Heart right ventricle (tissue), 16 donors: ENCODE results near the gene UBL3. TPM values are rescaled to one million over a fixed set of nuclear protein-coding genes. Genes with fewer than 3 reads are reported as not detected.

Experiments
- ATAC-seq, 8 donors: fragments of 200-7000 bp; cut with Tn5 transposase; one replicate each; pipeline ENCODE4 v1.9.1; 2020; ENCODE audit warnings: mild to moderate bottlenecking in 8 of 8, moderate library complexity in 8 of 8, moderate number of reproducible peaks in 1 of 8
- DNase-seq, 2 donors: peaks; one replicate each; pipeline ENCODE4 v3.0.0-alpha.2; 2020
- H3K27ac ChIP-seq, 10 donors: fragments of 200-600 bp; sonication (generic) in 2 of 10; one replicate each; pipeline versions ENCODE4 v1.5.0 to v1.8.0; 2020 to 2022; ENCODE audit warnings: mild to moderate bottlenecking in 3 of 10
- H3K27me3 ChIP-seq, 7 donors: fragments of 200-600 bp; one replicate each; pipeline ENCODE4 v1.8.0; 2021 to 2022; ENCODE audit warnings: mild to moderate bottlenecking in 2 of 7
- H3K36me3 ChIP-seq, 9 donors: fragments of 200-600 bp; sonication (generic) in 1 of 9; one replicate each; pipeline versions ENCODE4 v1.5.0 to v1.8.0; 2020 to 2022; ENCODE audit warnings: mild to moderate bottlenecking in 2 of 9
- H3K4me1 ChIP-seq, 9 donors: fragments of 200-600 bp; sonication (generic) in 1 of 9; one replicate each; pipeline versions ENCODE4 v1.5.0 to v1.8.0; 2020 to 2022; ENCODE audit warnings: mild to moderate bottlenecking in 4 of 9
- H3K4me3 ChIP-seq, 10 donors: fragments of 200-600 bp; sonication (generic) in 2 of 10; one replicate each; pipeline versions ENCODE4 v1.5.0 to v1.8.0; 2020 to 2022; ENCODE audit warnings: mild to moderate bottlenecking in 7 of 10, moderate library complexity in 2 of 10
- H3K9me3 ChIP-seq, 11 donors: fragments of 200-600 bp in 10 of 11; sonication (generic) in 2 of 11; one replicate each; pipeline versions ENCODE4 v1.5.0 to v1.8.0; 2013 to 2022; ENCODE audit warnings: mild to moderate bottlenecking in 2 of 11, control low read depth in 1 of 11, moderate library complexity in 1 of 11
- WGBS, 2 donors: extraction: QIAGEN DNeasy Blood & Tissue Kit; methylation state at CpG; one replicate each; pipeline ENCODE4 v1.1.7; 2013; ENCODE audit warnings: inconsistent platforms in 1 of 2; 5-methylcytosine and 5-hydroxymethylcytosine counted together
- intact Hi-C, 10 donors: fragments of 100-400 bp; cut with DNase I; formaldehyde crosslinking; loops; one replicate each; pipeline versions ENCODE4 v1.11.1 to v1.14.2; 2022
- polyA plus RNA-seq, 2 donors: library from polyadenylated mRNA; stranded (reverse); fragments of 200-250 nt; gene quantifications; one replicate each; pipeline ENCODE4 v1.2.3, GENCODE V29; 2013
- total RNA-seq, 10 donors: library from RNA; stranded (reverse); fragmentation: NEBNext Ultra II Directional in 3 of 10; extraction: Animal tissue kit (Norgen Biotek cat#: 25700) in 3 of 10; gene quantifications; one replicate each; pipeline versions ENCODE4 v1.2.1 to v1.2.4, GENCODE V29; 2021 to 2023
- TF ChIP-seq, protein P1 (sequence below), 9 donors: fragments of 200-600 bp; sonication (generic) in 2 of 9; IDR thresholded peaks; one replicate each; pipeline versions ENCODE4 v1.5.0 to v1.8.0; 2021 to 2022; ENCODE audit warnings: antibody characterized with exemption in 9 of 9, mild to moderate bottlenecking in 5 of 9, moderate library complexity in 1 of 9
- donor health status: Arrhythmogenic right ventricular cardiomyopathy.
- donor health status: ischemic (EF 13 %, LVEDD 7.1; RV severe dilation, severe dysfunction).
- donor health status: healthy with polysubstance abuse.
- donor health status: DM: no; HTN: yes; CAD: no.
- donor health status: DM: no; HTN: no; CAD: no.
- donor health status: ischemic (EF 25% LVEDD 6.9; RV normal size, moderate dysfunction).
- donor health status: ischemic (EF 25% LVEDD 5.7; RV mildly dilated, moderate dysfunction).
- donor health status: healthy.
- donor health status: DM: yes; HTN: yes; CAD: no.
- donor health status: Ischemic cardiomyopathy.
- donor health status: ischemic (EF 35%, LVEDD 5.7; RV mildly dilated, moderate dysfunction).
- donor health status: nonischemic (EF 11% LVEDD 7.7; RV severe dilation, severe dysfunction).
- donor health status: DM: yes; HTN: yes; CAD: no.
- donor health status: PGD.
- donor health status: ischemic (EF 29% LVEDD 5.4; RV normal size, mild dysfunction).
- donor health status: nonischemic (EF 23%, LVEDD 6.1; RV moderate dilation, normal function).

Gene UBL3
- total and polyA plus RNA-seq, 12 donors, result 6.7 to 24.3 (median 20.8) TPM

DNA sequence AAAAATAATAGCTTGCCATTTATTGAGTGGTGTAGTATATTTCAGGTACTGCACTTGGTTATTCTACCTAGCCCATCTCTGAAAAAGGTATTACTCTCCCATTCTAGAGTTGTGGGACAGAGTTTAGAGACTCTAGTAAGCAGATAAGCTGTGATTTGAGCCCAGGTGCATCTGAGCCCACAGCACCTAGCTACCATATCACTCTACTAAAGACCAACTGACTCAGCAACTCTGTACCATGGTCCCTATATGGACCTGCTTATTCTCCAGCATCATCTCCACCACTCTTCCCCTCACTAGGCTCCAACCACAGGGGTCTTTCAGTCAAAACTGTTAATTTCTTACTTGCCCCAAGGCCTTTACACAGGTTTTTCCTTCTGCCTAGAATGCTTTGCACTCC is 64.4 kb downstream of the UBL3 start:
- Histone ChIP-seq H3K4me1 (peaks cover 0 to 26% (median 10%) of the 10 kb centered on the region in 9 donors), H3K27me3 (no peaks in the 10 kb centered on the region), H3K36me3 (no peaks in the 10 kb centered on the region), H3K27ac (no peak overlapping the region), H3K4me3 (no peak overlapping the region), H3K9me3 (no peaks in the 10 kb centered on the region)
- TF ChIP-seq, protein P1, sequence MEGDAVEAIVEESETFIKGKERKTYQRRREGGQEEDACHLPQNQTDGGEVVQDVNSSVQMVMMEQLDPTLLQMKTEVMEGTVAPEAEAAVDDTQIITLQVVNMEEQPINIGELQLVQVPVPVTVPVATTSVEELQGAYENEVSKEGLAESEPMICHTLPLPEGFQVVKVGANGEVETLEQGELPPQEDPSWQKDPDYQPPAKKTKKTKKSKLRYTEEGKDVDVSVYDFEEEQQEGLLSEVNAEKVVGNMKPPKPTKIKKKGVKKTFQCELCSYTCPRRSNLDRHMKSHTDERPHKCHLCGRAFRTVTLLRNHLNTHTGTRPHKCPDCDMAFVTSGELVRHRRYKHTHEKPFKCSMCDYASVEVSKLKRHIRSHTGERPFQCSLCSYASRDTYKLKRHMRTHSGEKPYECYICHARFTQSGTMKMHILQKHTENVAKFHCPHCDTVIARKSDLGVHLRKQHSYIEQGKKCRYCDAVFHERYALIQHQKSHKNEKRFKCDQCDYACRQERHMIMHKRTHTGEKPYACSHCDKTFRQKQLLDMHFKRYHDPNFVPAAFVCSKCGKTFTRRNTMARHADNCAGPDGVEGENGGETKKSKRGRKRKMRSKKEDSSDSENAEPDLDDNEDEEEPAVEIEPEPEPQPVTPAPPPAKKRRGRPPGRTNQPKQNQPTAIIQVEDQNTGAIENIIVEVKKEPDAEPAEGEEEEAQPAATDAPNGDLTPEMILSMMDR (IDR thresholded peaks at IDR 0.05), result no peak
- DNase-seq (no peak), ATAC-seq (no peak)
- intact Hi-C loops, result no loop called here

DNA sequence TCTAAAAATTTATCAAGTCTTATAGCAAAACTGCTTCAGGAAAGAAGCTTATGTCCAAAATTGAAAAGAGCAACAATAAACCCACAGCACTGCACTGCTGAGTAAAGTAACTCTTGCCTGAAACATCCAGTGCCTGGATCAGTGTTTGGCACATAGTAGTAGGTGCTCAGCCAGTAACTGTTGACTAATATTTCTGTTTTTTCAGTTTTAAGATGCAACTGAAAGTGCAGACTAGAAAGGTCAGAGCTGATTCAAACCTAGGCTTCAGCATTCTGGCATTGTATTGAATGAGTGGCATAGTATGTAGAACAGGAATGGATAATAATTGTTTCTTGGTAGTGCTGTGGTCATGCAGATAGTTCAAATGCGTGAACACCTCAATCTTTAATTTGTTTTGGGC is 67.6 kb downstream of the UBL3 start:
- DNase-seq (no peak), ATAC-seq (no peak)
- no peaks in the 10 kb centered on the region for H3K36me3 ChIP-seq
- H3K4me1 ChIP-seq, result peaks cover 0 to 26% (median 10%) of the 10 kb centered on the region in 9 donors
- H3K4me3 ChIP-seq, result no peak overlapping the region
- H3K9me3 ChIP-seq, result no peaks in the 10 kb centered on the region
- no peaks in the 10 kb centered on the region for H3K27me3 ChIP-seq
- WGBS, 2 donors, result 97 to 100% methylated on average over 1 of the region's 1 CpG
- intact Hi-C loops, result no loop called here
- TF ChIP-seq, protein P1 (IDR thresholded peaks at IDR 0.05), result no peak
- H3K27ac ChIP-seq, result no peak overlapping the region

DNA sequence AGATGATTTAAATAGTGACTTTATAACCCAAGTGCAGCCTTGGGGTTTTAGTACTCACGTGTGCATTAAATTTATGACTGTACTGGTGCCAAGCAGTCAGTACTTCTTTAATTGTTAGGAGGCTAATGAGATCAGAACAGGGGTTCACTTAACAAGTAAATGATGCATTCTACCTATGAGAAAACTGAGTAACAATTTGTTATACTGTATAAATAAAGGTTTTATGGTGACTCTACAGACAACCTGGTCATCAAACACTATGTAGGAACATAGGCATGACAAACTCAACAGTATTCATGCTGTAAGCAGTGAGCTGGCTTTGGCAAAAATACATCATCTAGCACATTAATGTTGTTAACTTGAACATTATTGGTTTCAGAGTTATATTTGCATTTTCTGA is 75.6 kb downstream of the UBL3 start:
- Histone ChIP-seq H3K4me3 (no peak overlapping the region), H3K27ac (no peak overlapping the region), H3K27me3 (no peaks in the 10 kb centered on the region), H3K4me1 (no peaks in the 10 kb centered on the region), H3K36me3 (peaks cover 0 to 24% (median 0%) of the 10 kb centered on the region in 9 donors), H3K9me3 (no peaks in the 10 kb centered on the region)
- intact Hi-C loops, result loop anchor here in 7 of 10 donors (5.0 to 10.0 kb wide), 6 partner anchors 70 to 337 kb away; no protein-coding TSS in a partner anchor
- ATAC-seq, result no peak
- WGBS, 2 donors, result 93 to 95% methylated on average over 1 of the region's 1 CpG
- no peak for DNase-seq
- TF ChIP-seq, protein P1 (IDR thresholded peaks at IDR 0.05), result no peak

DNA sequence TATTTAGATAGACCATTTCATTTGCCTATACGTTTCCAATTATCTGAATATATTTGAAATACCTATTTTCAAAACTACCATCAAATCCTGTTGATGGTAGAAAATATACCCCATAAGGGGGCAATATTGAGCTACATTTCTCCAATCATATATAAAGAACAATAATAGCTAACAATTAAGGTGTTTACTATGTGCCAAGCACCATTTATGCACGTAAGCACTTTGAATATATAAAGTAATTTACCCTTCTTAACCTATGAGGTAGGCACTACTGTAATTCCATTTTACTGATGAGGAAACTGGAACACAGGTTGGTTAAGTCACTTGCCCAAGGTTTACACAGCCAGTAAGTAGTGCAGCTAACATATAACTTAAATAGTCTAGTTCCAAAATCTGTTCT is 79.2 kb downstream of the UBL3 start:
- WGBS, 2 donors, result 64 to 76% methylated on average over 2 of the region's 2 CpGs
- Histone ChIP-seq H3K4me3 (no peak overlapping the region), H3K27me3 (no peaks in the 10 kb centered on the region), H3K4me1 (no peaks in the 10 kb centered on the region), H3K27ac (no peak overlapping the region), H3K9me3 (no peaks in the 10 kb centered on the region), H3K36me3 (peaks cover 0 to 47% (median 13%) of the 10 kb centered on the region in 9 donors)
- TF ChIP-seq, protein P1 (IDR thresholded peaks at IDR 0.05), result peak; percentile 17 to 70 (median 59)
- DNase-seq, result no peak
- intact Hi-C loops, result loop anchor here in 8 of 10 donors (2.0 to 10.0 kb wide), 8 partner anchors 74 to 344 kb away; no protein-coding TSS in a partner anchor
- ATAC-seq, result no peak
